Sigmoid colon (tissue), 4 donors: ENCODE measurements around the gene JDP2.

Experiments
- EP300 ChIP-seq, 4 donors: sonication (generic); formaldehyde crosslinking; IDR thresholded peaks; one replicate each; pipeline ENCODE4 v1.6.1; 2017; ENCODE audit warnings: antibody characterized with exemption in 4 of 4
- POLR2A ChIP-seq, 2 donors: fragments of 450-650 bp; IDR thresholded peaks; one replicate each; pipeline ENCODE4 v1.6.1; 2016; ENCODE audit warnings: antibody characterized with exemption in 2 of 2, mild to moderate bottlenecking in 2 of 2, moderate library complexity in 2 of 2
- TF ChIP-seq, protein P1 (sequence below), 4 experiments: fragments of 450-650 bp in 3 of 4; fragments of 200-600 bp in 1 of 4; IDR thresholded peaks; one replicate each; pipeline ENCODE4 v1.5.1; 2016 to 2019; ENCODE audit warnings: antibody characterized with exemption in 4 of 4, mild to moderate bottlenecking in 3 of 4, moderate library complexity in 2 of 4

DNA sequence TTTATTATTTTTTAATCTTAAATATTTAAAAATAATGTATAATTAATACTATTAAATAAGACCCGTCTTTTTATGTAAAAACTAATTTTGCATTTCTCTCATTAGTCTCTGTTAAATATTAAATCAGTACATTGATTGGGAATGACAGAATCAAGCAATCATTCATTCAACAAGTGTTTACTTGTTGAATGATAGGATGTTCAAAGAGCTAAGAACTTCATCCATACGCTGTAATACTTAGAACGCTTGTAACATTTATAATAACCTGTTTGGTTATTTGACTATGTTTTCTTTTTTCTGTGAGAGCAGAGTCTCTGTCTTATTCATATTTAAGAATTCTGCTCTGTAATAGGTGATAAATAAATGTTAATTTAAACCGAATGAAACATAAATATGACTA lies 91.6 kb downstream of the JDP2 start:
- TF ChIP-seq, protein P1, sequence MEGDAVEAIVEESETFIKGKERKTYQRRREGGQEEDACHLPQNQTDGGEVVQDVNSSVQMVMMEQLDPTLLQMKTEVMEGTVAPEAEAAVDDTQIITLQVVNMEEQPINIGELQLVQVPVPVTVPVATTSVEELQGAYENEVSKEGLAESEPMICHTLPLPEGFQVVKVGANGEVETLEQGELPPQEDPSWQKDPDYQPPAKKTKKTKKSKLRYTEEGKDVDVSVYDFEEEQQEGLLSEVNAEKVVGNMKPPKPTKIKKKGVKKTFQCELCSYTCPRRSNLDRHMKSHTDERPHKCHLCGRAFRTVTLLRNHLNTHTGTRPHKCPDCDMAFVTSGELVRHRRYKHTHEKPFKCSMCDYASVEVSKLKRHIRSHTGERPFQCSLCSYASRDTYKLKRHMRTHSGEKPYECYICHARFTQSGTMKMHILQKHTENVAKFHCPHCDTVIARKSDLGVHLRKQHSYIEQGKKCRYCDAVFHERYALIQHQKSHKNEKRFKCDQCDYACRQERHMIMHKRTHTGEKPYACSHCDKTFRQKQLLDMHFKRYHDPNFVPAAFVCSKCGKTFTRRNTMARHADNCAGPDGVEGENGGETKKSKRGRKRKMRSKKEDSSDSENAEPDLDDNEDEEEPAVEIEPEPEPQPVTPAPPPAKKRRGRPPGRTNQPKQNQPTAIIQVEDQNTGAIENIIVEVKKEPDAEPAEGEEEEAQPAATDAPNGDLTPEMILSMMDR (IDR thresholded peaks at IDR 0.05) = no peak
- TF ChIP-seq POLR2A (IDR thresholded peaks at IDR 0.05) (no peak), EP300 (IDR thresholded peaks at IDR 0.05) (no peak)
